Esophagus squamous epithelium (tissue), 5 donors: ENCODE results near the gene TSPAN18. TPM values are rescaled to one million over a fixed set of nuclear protein-coding genes. Genes with fewer than 3 reads are reported as not detected.

Experiments used
- DNase-seq: peaks from one replicate; lab custom pipeline; 2025; lab: John Stamatoyannopoulos, UW
- H3K27ac ChIP-seq, 4 donors: fragments of 200-600 bp; sonication (generic); one replicate each; pipeline ENCODE4 v1.5.1; 2016 to 2019; ENCODE audit warnings: mild to moderate bottlenecking in 1 of 4
- H3K27me3 ChIP-seq, 4 donors: fragments of 200-600 bp; sonication (generic); 1 replicate in 3 of 4; 2 replicates in 1 of 4; pipeline versions ENCODE4 v1.5.1 to v1.6.0; 2017 to 2021; ENCODE audit warnings: antibody characterized with exemption in 1 of 4
- H3K36me3 ChIP-seq, 3 donors: fragments of 200-600 bp; sonication (generic); one replicate each; pipeline ENCODE4 v1.5.1; 2016 to 2019
- H3K4me1 ChIP-seq, 3 donors: fragments of 200-600 bp; sonication (generic); one replicate each; pipeline ENCODE4 v1.5.1; 2017 to 2019
- H3K4me3 ChIP-seq, 4 donors: fragments of 200-600 bp; sonication (generic); 1 replicate in 3 of 4; 2 replicates in 1 of 4; pipeline ENCODE4 v1.5.1; 2016 to 2019; ENCODE audit warnings: mild to moderate bottlenecking in 2 of 4, moderate library complexity in 1 of 4
- H3K9me3 ChIP-seq, 3 donors: fragments of 200-600 bp; sonication (generic); one replicate each; pipeline ENCODE4 v1.5.1; 2016 to 2019
- CTCF ChIP-seq, 6 experiments: fragments of 450-650 bp in 4 of 6; fragments of 200-600 bp in 2 of 6; sonication (generic) in 2 of 6; IDR thresholded peaks; one replicate each; pipeline ENCODE4 v1.5.1; 2016 to 2019; ENCODE audit warnings: antibody characterized with exemption in 6 of 6, mild to moderate bottlenecking in 4 of 6, moderate library complexity in 4 of 6
- POLR2A ChIP-seq, 4 donors: fragments of 450-650 bp; IDR thresholded peaks; one replicate each; pipeline ENCODE4 v1.6.1; 2017; ENCODE audit warnings: antibody characterized with exemption in 4 of 4, mild to moderate bottlenecking in 4 of 4, moderate library complexity in 3 of 4
- WGBS, 2 donors: methylation state at CpG; one replicate each; pipeline ENCODE4 v1.1.5; 2018; 5-methylcytosine and 5-hydroxymethylcytosine counted together
- intact Hi-C: fragments of 100-400 bp; cut with DNase I; formaldehyde crosslinking; loops from one replicate; pipeline ENCODE4 v1.15.0; 2022
- total RNA-seq, 4 donors: library from RNA; depleted of rRNA; stranded (reverse); fragments of >200 nt; gene quantifications; one replicate each; pipeline ENCODE4 v1.1.0, GENCODE V29; 2016
- donor health status: DM: yes; HTN: yes; CAD: no.

The TSPAN18 gene
- total RNA-seq, 4 donors from 2014 or later = 0.80 to 4.4 (median 2.0) TPM

DNA sequence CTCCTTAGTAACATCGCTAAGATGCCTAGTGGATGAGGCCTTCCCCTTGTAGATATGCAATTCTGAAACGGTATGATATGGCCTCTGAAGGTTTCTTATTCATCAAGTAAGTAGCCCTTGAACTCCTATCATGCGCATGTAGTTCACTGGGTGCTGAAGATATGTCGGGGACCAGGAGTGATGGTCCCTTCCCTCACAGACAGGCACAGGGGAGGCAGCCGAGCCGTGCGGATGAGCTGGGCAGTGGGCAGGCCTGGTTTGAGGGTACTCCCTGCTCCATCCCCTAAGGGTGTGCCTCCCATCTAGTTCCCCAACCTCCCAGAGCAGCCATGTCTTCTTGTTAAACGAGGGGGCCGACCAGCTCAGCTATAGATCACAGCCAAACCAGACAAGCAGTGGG is 183.8 kb downstream of the TSPAN18 start:
- no peak for DNase-seq
- intact Hi-C loops = loop anchor here (5.0 kb wide), 2 partner anchors 183 to 288 kb away; partner anchors contain the start of gene TSPAN18
- Histone ChIP-seq H3K4me3 (no peak overlapping the region), H3K27me3 (peaks cover 0 to 10% (median 0%) of the 10 kb centered on the region in 4 donors), H3K4me1 (peaks cover 0 to 21% (median 0%) of the 10 kb centered on the region in 3 donors), H3K27ac (no peak overlapping the region), H3K36me3 (no peaks in the 10 kb centered on the region), H3K9me3 (no peaks in the 10 kb centered on the region)
- 86 to 89% methylated on average over 8 of the region's 9 CpGs for WGBS, 2 donors
- TF ChIP-seq POLR2A (IDR thresholded peaks at IDR 0.05) = no peak
- TF ChIP-seq CTCF (IDR thresholded peaks at IDR 0.05) = no peak

- Histone ChIP-seq H3K27ac (no peak overlapping the region), H3K4me3 (no peak overlapping the region), H3K4me1 (peaks cover 0 to 24% (median 0%) of the 10 kb centered on the region in 3 donors), H3K36me3 (no peaks in the 10 kb centered on the region), H3K9me3 (no peaks in the 10 kb centered on the region), H3K27me3 (peaks cover 0 to 9% (median 0%) of the 10 kb centered on the region in 4 donors)
- intact Hi-C loops = loop anchor here (5.0 kb wide), 2 partner anchors 184 to 289 kb away; partner anchors contain the start of gene TSPAN18
- DNase-seq = peak; percentile 25
- 0 to 16% methylated on average over 5 to 14 of the region's 24 CpGs for WGBS, 2 donors
- peak; percentile 72 to 89 (median 84) for TF ChIP-seq CTCF (IDR thresholded peaks at IDR 0.05)
- TF ChIP-seq POLR2A (IDR thresholded peaks at IDR 0.05) = no peak
Observed at GRCh38 chr11:44911029-44911814, 184.5 kb downstream of the TSPAN18 start.

DNA sequence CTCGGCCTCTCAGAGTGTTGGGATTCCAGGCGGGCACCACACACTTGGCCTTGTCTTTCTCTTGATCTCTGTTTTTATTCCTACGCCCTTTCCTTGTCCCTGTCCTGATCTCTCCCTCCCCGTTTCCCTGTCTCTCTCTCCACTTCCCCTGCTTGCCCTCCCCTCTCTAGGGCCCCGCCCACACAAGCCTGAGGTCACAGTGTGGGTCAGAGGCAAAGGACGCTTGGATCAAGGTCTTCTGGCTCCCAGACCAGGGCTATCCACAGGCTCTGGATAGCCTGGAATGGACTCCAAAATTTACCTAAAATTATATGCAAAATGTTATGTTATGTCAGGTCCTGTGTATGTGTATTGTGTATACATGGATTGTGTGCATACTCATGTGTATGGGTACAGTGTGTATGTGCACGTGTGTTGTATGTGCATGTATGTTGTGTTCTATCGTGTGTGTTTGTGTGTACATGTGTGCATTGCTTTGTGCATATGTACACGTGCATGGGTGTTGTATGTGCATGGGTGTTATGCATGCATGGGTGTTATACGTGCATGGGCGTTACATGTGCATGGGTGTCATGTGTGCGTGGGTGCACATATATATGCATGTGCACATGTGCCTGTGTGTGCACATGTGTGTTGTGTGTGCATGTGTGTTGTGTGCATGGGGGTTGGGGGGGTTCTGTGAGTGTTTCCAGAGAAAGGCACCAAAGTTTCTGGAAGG is 185.7 kb downstream of the TSPAN18 start:
- intact Hi-C loops = loop anchor here (5.0 kb wide), 2 partner anchors 185 to 290 kb away; partner anchors contain the start of gene TSPAN18
- 63 to 69% methylated on average over 11 to 12 of the region's 12 CpGs for WGBS, 2 donors
- peaks cover 0 to 5% (median 0%) of the 10 kb centered on the region in 4 donors for H3K27me3 ChIP-seq
- no peak overlapping the region for H3K4me3 ChIP-seq
- TF ChIP-seq POLR2A (IDR thresholded peaks at IDR 0.05) = no peak
- TF ChIP-seq CTCF (IDR thresholded peaks at IDR 0.05) = no peak
- DNase-seq = no peak
- H3K9me3 ChIP-seq = no peaks in the 10 kb centered on the region
- H3K27ac ChIP-seq = no peak overlapping the region
- H3K36me3 ChIP-seq = no peaks in the 10 kb centered on the region
- peaks cover 0 to 25% (median 0%) of the 10 kb centered on the region in 3 donors for H3K4me1 ChIP-seq

GRCh38 chr11:44913502-44913901 is 186.7 kb downstream of the TSPAN18 start:
- H3K27ac ChIP-seq = no peak overlapping the region
- H3K9me3 ChIP-seq = no peaks in the 10 kb centered on the region
- TF ChIP-seq CTCF (IDR thresholded peaks at IDR 0.05) (no peak), POLR2A (IDR thresholded peaks at IDR 0.05) (no peak)
- H3K27me3 ChIP-seq = peaks cover 0 to 5% (median 0%) of the 10 kb centered on the region in 4 donors
- no peak for DNase-seq
- no peaks in the 10 kb centered on the region for H3K36me3 ChIP-seq
- peaks cover 0 to 25% (median 0%) of the 10 kb centered on the region in 3 donors for H3K4me1 ChIP-seq
- no peak overlapping the region for H3K4me3 ChIP-seq
- intact Hi-C loops = loop anchor here (5.0 kb wide), 2 partner anchors 186 to 291 kb away; partner anchors contain the start of gene TSPAN18
